HepG2 (cell line): Measurements from ENCODE around the gene NLRC5. TPM values are rescaled to one million over a fixed set of nuclear protein-coding genes. Genes with fewer than 3 reads are reported as not detected.

Experiments
- ATAC-seq: fragments of 200-7000 bp; cut with Tn5 transposase; 3 replicates; pipeline ENCODE4 v1.9.1; 2020; ENCODE audit warnings: mild to moderate bottlenecking, moderate library complexity
- BruUV-seq: library from RNA; stranded (reverse); fragments of 400-500 nt; replicated peaks from 2 replicates; lab custom pipeline; 2021; lab: Mats Ljungman, UMichigan
- CTCF ChIA-PET: fragments of 300-600 bp; formaldehyde crosslinking; extraction: SDS; loops from one replicate; lab custom pipeline; 2021; ENCODE audit warnings: low total read pairs, inconsistent platforms, low intra/inter-chr PET ratio; lab: Yijun Ruan, JAX
- POLR2A ChIA-PET: fragments of 350-600 bp; sonication (Branson Sonifier 250); formaldehyde crosslinking; loops from one replicate; lab custom pipeline; 2020; ENCODE audit warnings: antibody characterized with exemption, inconsistent platforms; lab: Yijun Ruan, JAX
- DNase-seq: peaks from one replicate; pipeline ENCODE4 v3.0.0-alpha.2; 2015; ENCODE audit warnings: low spot score
- FAIRE-seq: peaks from 3 replicates; lab custom pipeline; 2011; peaks lifted over from hg19 to GRCh38; lab: Jason Lieb, UNC
- H2AFZ ChIP-seq: one replicate; pipeline ENCODE4 v1.6.1; 2011; ENCODE audit warnings: low read length, inconsistent platforms
- H3K27ac ChIP-seq: fragments of 300-600 bp; 3 replicates; pipeline ENCODE4 v1.8.0; 2011; ENCODE audit warnings: mixed run types, mild to moderate bottlenecking, mixed read lengths, low read length, inconsistent platforms; ENCODE audit not compliant: insufficient read depth; ENCODE audit errors: extremely low read length
- H3K27me3 ChIP-seq, 2 experiments: fragments of 200-600 bp in 1 of 2; 2 replicates in 1 of 2; 3 replicates in 1 of 2; pipeline versions ENCODE4 v1.6.0 to v1.8.0; 2011; ENCODE audit warnings: low read length in 2 of 2, mild to moderate bottlenecking in 2 of 2, moderate library complexity in 2 of 2, inconsistent platforms in 1 of 2; ENCODE audit not compliant: insufficient read depth in 2 of 2, control insufficient read depth in 1 of 2
- H3K36me3 ChIP-seq, 2 experiments: fragments of 200-600 bp in 1 of 2; replicated peaks in 1 of 2; 2 replicates in 1 of 2; 3 replicates in 1 of 2; pipeline versions ENCODE4 v1.5.1 to v1.8.0; 2011; ENCODE audit warnings: low read length in 2 of 2, inconsistent platforms in 1 of 2; ENCODE audit not compliant: insufficient read depth in 2 of 2, control insufficient read depth in 1 of 2
- H3K4me1 ChIP-seq: 2 replicates; pipeline ENCODE4 v1.5.1; 2012; ENCODE audit warnings: low read length, inconsistent platforms; ENCODE audit not compliant: insufficient read depth
- H3K4me2 ChIP-seq: 2 replicates; pipeline ENCODE4 v1.6.0; 2011; ENCODE audit warnings: low read depth, low read length, inconsistent platforms
- H3K4me3 ChIP-seq, 3 experiments: fragments of 200-600 bp in 1 of 3; sonication (generic), shearing (Covaris generic) in 1 of 3; replicated peaks in 1 of 3; 2 replicates each; pipeline ENCODE4 v1.5.1; 2011 to 2016; ENCODE audit warnings: low read length in 3 of 3, inconsistent platforms in 2 of 3, low read depth in 2 of 3, mild to moderate bottlenecking in 2 of 3, control low read depth in 1 of 3, mixed read lengths in 1 of 3; ENCODE audit not compliant: insufficient read depth in 1 of 3
- H3K79me2 ChIP-seq: one replicate; pipeline ENCODE4 v1.6.1; 2011; ENCODE audit warnings: low read length, inconsistent platforms; ENCODE audit not compliant: insufficient read depth
- H3K9ac ChIP-seq: 2 replicates; pipeline ENCODE4 v1.6.0; 2011; ENCODE audit warnings: mild to moderate bottlenecking, low read depth, low read length, inconsistent platforms; ENCODE audit not compliant: insufficient read depth
- H3K9me3 ChIP-seq: 2 replicates; pipeline ENCODE4 v1.5.1; 2012; ENCODE audit warnings: mild to moderate bottlenecking, low read length
- H4K20me1 ChIP-seq: 2 replicates; pipeline ENCODE4 v1.6.0; 2011; ENCODE audit warnings: inconsistent platforms, mild to moderate bottlenecking, low read length, moderate library complexity; ENCODE audit not compliant: insufficient read depth
- BORCS8-MEF2B ChIP-seq: sonication (generic); formaldehyde crosslinking; IDR thresholded peaks from 2 replicates; pipeline ENCODE4 v1.8.0; 2022; ENCODE audit warnings: mild to moderate bottlenecking, missing genetic modification reagents
- CBFB ChIP-seq: sonication (generic); formaldehyde crosslinking; IDR thresholded peaks from 2 replicates; pipeline ENCODE4 v1.4.0; 2020; ENCODE audit warnings: missing genetic modification reagents
- FOXP4 ChIP-seq: sonication (generic); formaldehyde crosslinking; IDR thresholded peaks from 2 replicates; pipeline ENCODE4 v1.4.0; 2020; ENCODE audit warnings: missing genetic modification reagents
- GABPA ChIP-seq, 2 experiments: IDR thresholded peaks; 2 replicates each; pipeline ENCODE4 v1.6.1; 2011 to 2016; ENCODE audit warnings: low read depth in 2 of 2, low read length in 1 of 2, missing biosample characterization in 1 of 2, missing genetic modification characterization in 1 of 2
- JUNB ChIP-seq: sonication (generic); formaldehyde crosslinking; IDR thresholded peaks from 2 replicates; pipeline ENCODE4 v1.8.0; 2022; ENCODE audit warnings: missing genetic modification reagents, mild to moderate bottlenecking, borderline replicate concordance
- MED1 ChIP-seq: sonication (generic); formaldehyde crosslinking; IDR thresholded peaks from 2 replicates; pipeline ENCODE4 v1.4.0; 2020; ENCODE audit warnings: missing genetic modification reagents
- NR2F2 ChIP-seq: IDR thresholded peaks from 2 replicates; pipeline ENCODE4 v1.6.1; 2012; ENCODE audit warnings: low read depth, inconsistent platforms, borderline replicate concordance
- PRDM4 ChIP-seq: sonication (generic); formaldehyde crosslinking; IDR thresholded peaks from 2 replicates; pipeline ENCODE4 v1.9.0; 2021; ENCODE audit warnings: missing genetic modification reagents, borderline replicate concordance
- RFX3 ChIP-seq: IDR thresholded peaks from 2 replicates; pipeline ENCODE4 v1.6.1; 2016; ENCODE audit warnings: missing biosample characterization, missing genetic modification reagents
- ZFP36 ChIP-seq: fragments of 150-350 bp; IDR thresholded peaks from 2 replicates; pipeline ENCODE4 v1.6.1; 2018; ENCODE audit warnings: borderline replicate concordance, low read length, low read depth; ENCODE audit not compliant: partially characterized antibody
- ZMYM2 ChIP-seq: sonication (generic); formaldehyde crosslinking; IDR thresholded peaks from 2 replicates; pipeline ENCODE4 v1.8.0; 2022; ENCODE audit warnings: mild to moderate bottlenecking, missing genetic modification reagents
- ZNF17 ChIP-seq: sonication (generic); formaldehyde crosslinking; IDR thresholded peaks from 2 replicates; pipeline ENCODE4 v1.5.0; 2020; ENCODE audit warnings: mild to moderate bottlenecking, missing genetic modification reagents
- ZNF275 ChIP-seq: sonication (generic); formaldehyde crosslinking; IDR thresholded peaks from 2 replicates; pipeline ENCODE4 v1.8.0; 2022; ENCODE audit warnings: missing genetic modification reagents, mild to moderate bottlenecking, inconsistent platforms, borderline replicate concordance
- ZNF431 ChIP-seq: sonication (generic); formaldehyde crosslinking; IDR thresholded peaks from 2 replicates; pipeline ENCODE4 v1.9.0; 2022; ENCODE audit warnings: missing genetic modification reagents, low read depth, mild to moderate bottlenecking, borderline replicate concordance
- ZNF556 ChIP-seq: sonication (generic); formaldehyde crosslinking; IDR thresholded peaks from 2 replicates; pipeline ENCODE4 v1.4.0; 2020; ENCODE audit warnings: mild to moderate bottlenecking, missing genetic modification reagents, borderline replicate concordance
- ZNF616 ChIP-seq: sonication (generic); formaldehyde crosslinking; IDR thresholded peaks from 2 replicates; pipeline ENCODE4 v1.5.0; 2020; ENCODE audit warnings: low read depth, mild to moderate bottlenecking, missing genetic modification reagents
- ZNF644 ChIP-seq: IDR thresholded peaks from 2 replicates; pipeline ENCODE4 v1.6.1; 2016; ENCODE audit warnings: low read depth
- ZNF709 ChIP-seq: sonication (generic); formaldehyde crosslinking; IDR thresholded peaks from 2 replicates; pipeline ENCODE4 v1.5.0; 2020; ENCODE audit warnings: mild to moderate bottlenecking, missing genetic modification reagents
- ZZZ3 ChIP-seq: sonication (generic); formaldehyde crosslinking; IDR thresholded peaks from 2 replicates; pipeline ENCODE4 v1.4.0; 2020; ENCODE audit warnings: missing genetic modification reagents, mild to moderate bottlenecking, borderline replicate concordance
- WGBS: methylation state at CpG from one replicate; pipeline ENCODE4 v1.1.6; 2017; ENCODE audit warnings: low lambda C conversion rate; 5-methylcytosine and 5-hydroxymethylcytosine counted together
- in situ Hi-C: cut with HindIII; loops from 2 replicates; pipeline ENCODE4 v1.10.0; 2017; ENCODE audit warnings: low pct_unique_long_range_greater_than_20kb; ENCODE audit not compliant: extremely low pct_ligation_motif_present
- intact Hi-C: fragments of 100-400 bp; cut with micrococcal nuclease; formaldehyde crosslinking; loops from one replicate; pipeline ENCODE4 v1.10.0; 2022; ENCODE audit not compliant: unreplicated experiment
- polyA plus RNA-seq, 8 experiments: library from polyadenylated mRNA; depleted of rRNA in 3 of 8; stranded (reverse) in 7 of 8; unstranded in 1 of 8; fragments of >200 nt; fragmentation: Illumina TruSeq in 4 of 8; extraction: Trizol in 4 of 8; gene quantifications; 2 replicates each; pipeline versions ENCODE4 v1.2.1 to v1.2.3, GENCODE V29; 2011 to 2016; ENCODE audit warnings: low read depth in 4 of 8, missing spikeins in 1 of 8, mixed read lengths in 1 of 8; ENCODE audit not compliant: insufficient read depth in 1 of 8
- total RNA-seq, 5 experiments: library from RNA; depleted of rRNA; stranded (reverse); fragments of >200 nt; fragmentation: Illumina TruSeq; extraction: Trizol; gene quantifications; 2 replicates each; pipeline ENCODE4 v1.2.3, GENCODE V29; 2016; ENCODE audit warnings: low read depth in 1 of 5

NLRC5 gene
- total and polyA plus RNA-seq, 2 of the 13 experiments (the other 11 are each of a cell fraction or from before 2014, with no cell fraction given): 6.3 to 12.7 TPM

GRCh38 chr16:57019746-57020145 lies 30.4 kb downstream of the NLRC5 start:
- CTCF ChIA-PET: no interaction called here
- BruUV-seq: no TSS peak

More at GRCh38 chr16:57019746-57020145, 30.4 kb downstream of the NLRC5 start:
- no peak overlapping the region for H3K9ac ChIP-seq
- H3K36me3 ChIP-seq: no peaks in the 10 kb centered on the region
- no peak overlapping the region for H3K4me2 ChIP-seq
- H3K79me2 ChIP-seq: no peaks in the 10 kb centered on the region
- intact Hi-C loops: no loop called here
- DNase-seq (no peak), FAIRE-seq (no peak), ATAC-seq (no peak)
- no peak overlapping the region for H3K4me3 ChIP-seq
- WGBS: 42% methylated on average over 2 of the region's 2 CpGs
- H4K20me1 ChIP-seq: no peaks in the 10 kb centered on the region
- POLR2A ChIA-PET: interaction anchor here (1.3 to 1.5 kb wide), 2 partner anchors 30 to 73 kb away, joined by 3 to 4 read pairs; partner anchors contain the start of gene NLRC5
- no peaks in the 10 kb centered on the region for H3K9me3 ChIP-seq
- H2AFZ ChIP-seq: no peak overlapping the region
- no peak for TF ChIP-seq ZNF644 (CRISPR knock-in tag)
- no peak for TF ChIP-seq JUNB (CRISPR knock-in tag)
- no peak for TF ChIP-seq GABPA (IDR thresholded peaks at IDR 0.05; ENCODE audit: low read depth, low read length)
- TF ChIP-seq GABPA (CRISPR knock-in tag; IDR thresholded peaks at IDR 0.05; ENCODE audit: low read depth): no peak
- TF ChIP-seq ZNF709: no peak
- no peak for TF ChIP-seq ZNF431 (CRISPR knock-in tag)
- TF ChIP-seq ZMYM2 (CRISPR knock-in tag): no peak
- TF ChIP-seq ZNF616: no peak
- TF ChIP-seq CBFB (CRISPR knock-in tag): no peak
- TF ChIP-seq ZNF556 (CRISPR knock-in tag): no peak
- no peak for TF ChIP-seq FOXP4 (CRISPR knock-in tag)
- TF ChIP-seq ZZZ3 (CRISPR knock-in tag): no peak
- no peak for TF ChIP-seq PRDM4 (CRISPR knock-in tag)
- no peak for TF ChIP-seq RFX3
- TF ChIP-seq BORCS8-MEF2B (CRISPR knock-in tag): no peak
- no peak for TF ChIP-seq ZNF17 (CRISPR knock-in tag)
- no peak for TF ChIP-seq NR2F2
- TF ChIP-seq ZNF275 (CRISPR knock-in tag): no peak
- TF ChIP-seq MED1 (CRISPR knock-in tag): no peak
- no peak for TF ChIP-seq ZFP36
- TF ChIP-seq, all 625 proteins: peak for 0
- Histone ChIP-seq H3K27ac (no peak overlapping the region), H3K4me1 (peaks cover 25% of the 10 kb centered on the region), H3K27me3 (0 out of 5 replicates have a peak, but pooled peaks cover 0 to 6% of the 10 kb centered on the region in 2 experiments)
- in situ Hi-C loops: no loop called here
